NCI-H2227 (cell line): ENCODE measurements around the gene GRIN2A.

ENCODE experiments used
- DNase-seq: peaks from one replicate; lab custom pipeline; 2025; ENCODE audit not compliant: unreplicated experiment; lab: John Stamatoyannopoulos, UW

Gene GRIN2A

GRCh38 chr16:9706217-9706836 lies 475.9 kb downstream of the GRIN2A start:
- DNase-seq = no peak

DNA sequence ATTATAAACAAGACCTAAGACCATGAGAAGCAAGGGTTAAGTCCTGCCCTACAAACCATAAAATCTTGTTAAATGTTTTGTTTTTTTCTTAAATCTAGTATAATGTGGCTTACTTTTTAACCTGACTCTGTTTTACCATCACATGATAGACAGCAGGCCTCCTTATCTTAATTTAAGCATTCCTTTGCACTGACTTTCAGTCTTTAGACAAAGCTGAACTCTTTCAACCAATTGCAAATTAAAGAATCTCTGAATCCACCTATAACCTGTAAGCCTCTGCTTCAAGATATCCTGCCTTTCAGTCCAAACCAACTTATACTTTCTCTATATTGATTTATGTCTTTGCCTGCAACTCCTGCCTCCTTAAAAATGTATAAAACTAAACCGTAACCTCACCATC lies 478.5 kb downstream of the GRIN2A start:
- DNase-seq = no peak
